Measurements from ENCODE around the gene REN.

The REN gene

GRCh38 chr1:204190212-204191211 lies 24.4 kb upstream of the REN start:
- DNase-seq = peak; percentile 15

- DNase-seq = peak; percentile 11
Observed at GRCh38 chr1:204188959-204189639, 23.0 kb upstream of the REN start.

GRCh38 chr1:204186597-204186996 lies 20.5 kb upstream of the REN start:
- no peak for DNase-seq

GRCh38 chr1:204181116-204181515 lies 15.0 kb upstream of the REN start:
- no peak for DNase-seq

- no peak for DNase-seq
Observed at GRCh38 chr1:204180133-204180532, 14.0 kb upstream of the REN start.

GRCh38 chr1:204178487-204179281 lies 12.5 kb upstream of the REN start:
- DNase-seq = no peak

- DNase-seq = no peak
Observed at GRCh38 chr1:204177133-204177532, 11.0 kb upstream of the REN start.

GRCh38 chr1:204176049-204176448 lies 9.9 kb upstream of the REN start:
- DNase-seq = no peak

- DNase-seq = no peak
Observed at GRCh38 chr1:204174958-204175357, 8.8 kb upstream of the REN start.

- no peak for DNase-seq
Observed at GRCh38 chr1:204172404-204173029, 6.4 kb upstream of the REN start.

- DNase-seq = no peak
Observed at GRCh38 chr1:204171751-204172178, 5.6 kb upstream of the REN start.

GRCh38 chr1:204170494-204171155 lies 4.5 kb upstream of the REN start:
- DNase-seq = no peak

GRCh38 chr1:204169858-204170257 lies 3.7 kb upstream of the REN start:
- no peak for DNase-seq

GRCh38 chr1:204167730-204168129 lies 1.6 kb upstream of the REN start:
- DNase-seq = no peak

GRCh38 chr1:204162494-204163074 lies 3.6 kb downstream of the REN start:
- DNase-seq = peak; percentile 86

- DNase-seq = no peak
Observed at GRCh38 chr1:204161609-204162493, 4.3 kb downstream of the REN start.

GRCh38 chr1:204157962-204158361 lies 8.2 kb downstream of the REN start:
- no peak for DNase-seq

- DNase-seq = no peak
Observed at GRCh38 chr1:204155881-204156280, 10.3 kb downstream of the REN start.

- no peak for DNase-seq
Observed at GRCh38 chr1:204154568-204155255, 11.4 kb downstream of the REN start.

GRCh38 chr1:204153667-204154066 lies 12.5 kb downstream of the REN start:
- no peak for DNase-seq
